ENCODE results near the gene CDX2.

CDX2 gene

GRCh38 chr13:27923794-27924528 lies 45.2 kb downstream of the CDX2 start:
- TF ChIP-seq POLR2A (IDR thresholded peaks at IDR 0.05; ENCODE audit: low read depth, low read length): no peak
- no peak for TF ChIP-seq TAF1 (IDR thresholded peaks at IDR 0.05; ENCODE audit: borderline replicate concordance, low read depth, low read length)
- TF ChIP-seq POLR2AphosphoS5 (IDR thresholded peaks at IDR 0.05; ENCODE audit: low read depth, low read length): no peak
- FAIRE-seq (no peak), DNase-seq (ENCODE audit: insufficient read length) (peak; percentile 7)

GRCh38 chr13:27922883-27923612 lies 46.1 kb downstream of the CDX2 start:
- peak; percentile 8 for DNase-seq (ENCODE audit: insufficient read length)
- no peak for TF ChIP-seq POLR2AphosphoS5 (IDR thresholded peaks at IDR 0.05; ENCODE audit: low read depth, low read length)
- no peak for TF ChIP-seq POLR2A (IDR thresholded peaks at IDR 0.05; ENCODE audit: low read depth, low read length)
- no peak for TF ChIP-seq TAF1 (IDR thresholded peaks at IDR 0.05; ENCODE audit: borderline replicate concordance, low read depth, low read length)
- FAIRE-seq: no peak

- no peak for FAIRE-seq
- peak; percentile 19 for DNase-seq (ENCODE audit: insufficient read length)
- TF ChIP-seq POLR2A (IDR thresholded peaks at IDR 0.05; ENCODE audit: low read depth, low read length) (no peak), TAF1 (IDR thresholded peaks at IDR 0.05; ENCODE audit: borderline replicate concordance, low read depth, low read length) (no peak), POLR2AphosphoS5 (IDR thresholded peaks at IDR 0.05; ENCODE audit: low read depth, low read length) (no peak)
Observed at GRCh38 chr13:27921961-27922882, 46.9 kb downstream of the CDX2 start.

GRCh38 chr13:27921421-27921960 lies 47.6 kb downstream of the CDX2 start:
- FAIRE-seq (no peak), DNase-seq (ENCODE audit: insufficient read length) (peak; percentile 29)
- TF ChIP-seq POLR2AphosphoS5 (IDR thresholded peaks at IDR 0.05; ENCODE audit: low read depth, low read length) (no peak), TAF1 (IDR thresholded peaks at IDR 0.05; ENCODE audit: borderline replicate concordance, low read depth, low read length) (no peak), POLR2A (IDR thresholded peaks at IDR 0.05; ENCODE audit: low read depth, low read length) (no peak)

GRCh38 chr13:27920677-27921420 lies 48.3 kb downstream of the CDX2 start:
- FAIRE-seq: no peak
- DNase-seq (ENCODE audit: insufficient read length): peak; percentile 22
- TF ChIP-seq POLR2AphosphoS5 (IDR thresholded peaks at IDR 0.05; ENCODE audit: low read depth, low read length) (no peak), POLR2A (IDR thresholded peaks at IDR 0.05; ENCODE audit: low read depth, low read length) (no peak), TAF1 (IDR thresholded peaks at IDR 0.05; ENCODE audit: borderline replicate concordance, low read depth, low read length) (no peak)

GRCh38 chr13:27919934-27920676 lies 49.0 kb downstream of the CDX2 start, which contains the start of gene PDX1:
TSS of gene PDX1 (plus strand) at chr13:27920000. CDS start at chr13:27920139, 139 bp downstream.
- FAIRE-seq (no peak), DNase-seq (ENCODE audit: insufficient read length) (peak; percentile 42)

GRCh38 chr13:27919659-27919933 lies 49.5 kb downstream of the CDX2 start:
- FAIRE-seq (no peak), DNase-seq (ENCODE audit: insufficient read length) (no peak)
- TF ChIP-seq POLR2A (IDR thresholded peaks at IDR 0.05; ENCODE audit: low read depth, low read length): no peak
- TF ChIP-seq POLR2AphosphoS5 (IDR thresholded peaks at IDR 0.05; ENCODE audit: low read depth, low read length): no peak
- TF ChIP-seq TAF1 (IDR thresholded peaks at IDR 0.05; ENCODE audit: borderline replicate concordance, low read depth, low read length): no peak

More at GRCh38 chr13:27919934-27920676, 49.0 kb downstream of the CDX2 start, which contains the start of gene PDX1:
- no peak for TF ChIP-seq POLR2A (IDR thresholded peaks at IDR 0.05; ENCODE audit: low read depth, low read length)
- TF ChIP-seq TAF1 (IDR thresholded peaks at IDR 0.05; ENCODE audit: borderline replicate concordance, low read depth, low read length): no peak
- no peak for TF ChIP-seq POLR2AphosphoS5 (IDR thresholded peaks at IDR 0.05; ENCODE audit: low read depth, low read length)

- DNase-seq (ENCODE audit: insufficient read length) (no peak), FAIRE-seq (no peak)
- TF ChIP-seq TAF1 (IDR thresholded peaks at IDR 0.05; ENCODE audit: borderline replicate concordance, low read depth, low read length) (no peak), POLR2AphosphoS5 (IDR thresholded peaks at IDR 0.05; ENCODE audit: low read depth, low read length) (no peak), POLR2A (IDR thresholded peaks at IDR 0.05; ENCODE audit: low read depth, low read length) (no peak)
Observed at GRCh38 chr13:27918918-27919658, 50.0 kb downstream of the CDX2 start.
